ENCODE measurements around the gene C1GALT1.

GRCh38 chr7:7165372-7165771 lies 17.0 kb upstream of the C1GALT1 start:
- TF ChIP-seq CTCF (IDR thresholded peaks at IDR 0.05; ENCODE audit: poor library complexity): no peak
- TF ChIP-seq EZH2phosphoT487 (IDR thresholded peaks at IDR 0.05; ENCODE audit: low read depth, severe bottlenecking, unreplicated experiment): no peak

Measured in hepatocyte (in vitro differentiated cells).